IPS-15b (cell line): ENCODE results near the gene ETV4.

Experiments
- H3K27me3 ChIP-seq: one replicate; pipeline ENCODE4 v1.6.1; 2013; ENCODE audit warnings: low read length; ENCODE audit not compliant: control insufficient read depth, insufficient read depth
- H3K36me3 ChIP-seq: one replicate; pipeline ENCODE4 v1.6.1; 2013; ENCODE audit warnings: low read length; ENCODE audit not compliant: control insufficient read depth, insufficient read depth
- H3K4me1 ChIP-seq: one replicate; pipeline ENCODE4 v1.6.1; 2013; ENCODE audit warnings: mild to moderate bottlenecking, low read length; ENCODE audit not compliant: control insufficient read depth, insufficient read depth
- H3K4me3 ChIP-seq: one replicate; pipeline ENCODE4 v1.5.1; 2013; ENCODE audit warnings: low read depth, low read length
- H3K9ac ChIP-seq: one replicate; pipeline ENCODE4 v1.6.1; 2013; ENCODE audit warnings: low read depth, mild to moderate bottlenecking, low read length
- H3K9me3 ChIP-seq: one replicate; pipeline ENCODE4 v1.6.1; 2013; ENCODE audit warnings: mild to moderate bottlenecking, low read length; ENCODE audit not compliant: control insufficient read depth, insufficient read depth

ETV4 gene

GRCh38 chr17:43568506-43569082, 22.5 kb upstream of the ETV4 start:
- Histone ChIP-seq H3K27me3 (peaks cover 5% of the 10 kb centered on the region), H3K9me3 (no peaks in the 10 kb centered on the region), H3K9ac (no peak overlapping the region), H3K36me3 (no peaks in the 10 kb centered on the region), H3K4me1 (peaks cover 6% of the 10 kb centered on the region), H3K4me3 (no peak overlapping the region)

GRCh38 chr17:43563600-43564594, 17.8 kb upstream of the ETV4 start:
- no peaks in the 10 kb centered on the region for H3K36me3 ChIP-seq
- H3K9me3 ChIP-seq, result no peaks in the 10 kb centered on the region
- H3K4me1 ChIP-seq, result peaks cover 22% of the 10 kb centered on the region
- H3K27me3 ChIP-seq, result peaks cover 22% of the 10 kb centered on the region
- H3K4me3 ChIP-seq, result peak overlapping the region; percentile 16
- H3K9ac ChIP-seq, result no peak overlapping the region

- peaks cover 22% of the 10 kb centered on the region for H3K27me3 ChIP-seq
- H3K4me1 ChIP-seq, result peaks cover 22% of the 10 kb centered on the region
- no peaks in the 10 kb centered on the region for H3K9me3 ChIP-seq
- no peak overlapping the region for H3K9ac ChIP-seq
- H3K36me3 ChIP-seq, result no peaks in the 10 kb centered on the region
- peak overlapping the region; percentile 16 for H3K4me3 ChIP-seq
These were observed 16.8 kb upstream of the ETV4 start for GRCh38 chr17:43562679-43563599.

- Histone ChIP-seq H3K36me3 (no peaks in the 10 kb centered on the region), H3K4me1 (peaks cover 22% of the 10 kb centered on the region), H3K4me3 (no peak overlapping the region), H3K9me3 (no peaks in the 10 kb centered on the region), H3K9ac (no peak overlapping the region), H3K27me3 (peaks cover 22% of the 10 kb centered on the region)
These were observed 14.6 kb upstream of the ETV4 start for GRCh38 chr17:43560461-43561427.

- H3K9ac ChIP-seq, result no peak overlapping the region
- H3K27me3 ChIP-seq, result peaks cover 22% of the 10 kb centered on the region
- H3K4me1 ChIP-seq, result peaks cover 29% of the 10 kb centered on the region
- H3K36me3 ChIP-seq, result no peaks in the 10 kb centered on the region
- no peak overlapping the region for H3K4me3 ChIP-seq
- no peaks in the 10 kb centered on the region for H3K9me3 ChIP-seq
These were observed 13.1 kb upstream of the ETV4 start for GRCh38 chr17:43559161-43559816.

GRCh38 chr17:43558805-43559160, 12.6 kb upstream of the ETV4 start:
- H3K9ac ChIP-seq, result no peak overlapping the region

GRCh38 chr17:43556292-43556691, 10.2 kb upstream of the ETV4 start:
- Histone ChIP-seq H3K27me3 (peaks cover 11% of the 10 kb centered on the region), H3K9me3 (no peaks in the 10 kb centered on the region), H3K9ac (no peak overlapping the region), H3K4me1 (peaks cover 21% of the 10 kb centered on the region), H3K36me3 (no peaks in the 10 kb centered on the region), H3K4me3 (no peak overlapping the region)

More at GRCh38 chr17:43558805-43559160, 12.6 kb upstream of the ETV4 start:
- Histone ChIP-seq H3K36me3 (no peaks in the 10 kb centered on the region), H3K9me3 (no peaks in the 10 kb centered on the region), H3K4me3 (no peak overlapping the region), H3K27me3 (peaks cover 19% of the 10 kb centered on the region), H3K4me1 (peaks cover 29% of the 10 kb centered on the region)

GRCh38 chr17:43554857-43555256, 8.7 kb upstream of the ETV4 start:
- H3K4me3 ChIP-seq, result no peak overlapping the region
- H3K27me3 ChIP-seq, result peaks cover 1% of the 10 kb centered on the region
- H3K36me3 ChIP-seq, result no peaks in the 10 kb centered on the region
- H3K9me3 ChIP-seq, result no peaks in the 10 kb centered on the region
- no peak overlapping the region for H3K9ac ChIP-seq
- peaks cover 23% of the 10 kb centered on the region for H3K4me1 ChIP-seq

GRCh38 chr17:43553573-43553972, 7.4 kb upstream of the ETV4 start:
- no peak overlapping the region for H3K9ac ChIP-seq
- no peaks in the 10 kb centered on the region for H3K9me3 ChIP-seq
- H3K36me3 ChIP-seq, result no peaks in the 10 kb centered on the region
- H3K4me3 ChIP-seq, result no peak overlapping the region
- H3K27me3 ChIP-seq, result peaks cover 6% of the 10 kb centered on the region
- H3K4me1 ChIP-seq, result peaks cover 26% of the 10 kb centered on the region

- Histone ChIP-seq H3K9me3 (no peaks in the 10 kb centered on the region), H3K4me3 (no peak overlapping the region), H3K9ac (no peak overlapping the region), H3K36me3 (no peaks in the 10 kb centered on the region), H3K27me3 (peaks cover 16% of the 10 kb centered on the region), H3K4me1 (peaks cover 32% of the 10 kb centered on the region)
These were observed 6.2 kb upstream of the ETV4 start for GRCh38 chr17:43552229-43552837.
